Neural progenitor cell (in vitro differentiated cells): ENCODE measurements around the gene C12orf57.

ENCODE experiments used
- CTCF ChIP-seq: fragments of 200-600 bp; sonication (generic); IDR thresholded peaks from 2 replicates; pipeline ENCODE4 v1.5.1; 2017; ENCODE audit warnings: antibody characterized with exemption, mild to moderate bottlenecking
- EZH2phosphoT487 ChIP-seq: fragments of 200-600 bp; sonication (generic); IDR thresholded peaks from 2 replicates; pipeline ENCODE4 v1.6.1; 2017; ENCODE audit warnings: antibody characterized with exemption

- TF ChIP-seq CTCF (no peak), EZH2phosphoT487 (no peak)
Measured at GRCh38 chr12:6941267-6941666, 2.6 kb upstream of the C12orf57 start.
